GM10266 (cell line): ENCODE results near the gene COX6B2.

Source experiments
- DNase-seq: peaks from one replicate; pipeline ENCODE4 v3.0.0; 2012; ENCODE audit errors: extremely low spot score
- TF ChIP-seq, protein P1 (sequence below): IDR thresholded peaks from 2 replicates; pipeline ENCODE4 v1.5.1; 2012; ENCODE audit warnings: mild to moderate bottlenecking, low read depth; ENCODE audit not compliant: control insufficient read depth, insufficient read depth; ENCODE audit errors: missing control alignments

The COX6B2 gene

DNA sequence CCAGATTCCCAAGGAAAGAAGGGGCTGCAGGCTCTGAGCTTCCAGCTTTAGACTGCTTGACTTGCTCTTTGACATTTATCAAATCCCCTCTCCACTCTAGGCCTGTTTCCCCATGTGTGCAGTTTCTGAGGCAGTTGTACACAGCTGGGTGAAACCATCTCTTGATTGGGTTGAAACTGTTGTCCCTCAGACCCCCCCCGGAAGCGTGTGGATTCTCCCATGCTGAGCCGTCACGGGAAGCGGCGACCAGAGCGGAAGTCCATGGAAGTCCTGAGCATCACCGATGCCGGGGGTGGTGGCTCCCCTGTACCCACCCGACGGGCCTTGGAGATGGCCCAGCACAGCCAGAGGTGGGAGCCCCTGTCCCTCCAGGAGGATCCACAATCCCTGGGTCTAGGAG, 51.0 kb downstream of the COX6B2 start:
- DNase-seq, result no peak
- TF ChIP-seq, protein P1, sequence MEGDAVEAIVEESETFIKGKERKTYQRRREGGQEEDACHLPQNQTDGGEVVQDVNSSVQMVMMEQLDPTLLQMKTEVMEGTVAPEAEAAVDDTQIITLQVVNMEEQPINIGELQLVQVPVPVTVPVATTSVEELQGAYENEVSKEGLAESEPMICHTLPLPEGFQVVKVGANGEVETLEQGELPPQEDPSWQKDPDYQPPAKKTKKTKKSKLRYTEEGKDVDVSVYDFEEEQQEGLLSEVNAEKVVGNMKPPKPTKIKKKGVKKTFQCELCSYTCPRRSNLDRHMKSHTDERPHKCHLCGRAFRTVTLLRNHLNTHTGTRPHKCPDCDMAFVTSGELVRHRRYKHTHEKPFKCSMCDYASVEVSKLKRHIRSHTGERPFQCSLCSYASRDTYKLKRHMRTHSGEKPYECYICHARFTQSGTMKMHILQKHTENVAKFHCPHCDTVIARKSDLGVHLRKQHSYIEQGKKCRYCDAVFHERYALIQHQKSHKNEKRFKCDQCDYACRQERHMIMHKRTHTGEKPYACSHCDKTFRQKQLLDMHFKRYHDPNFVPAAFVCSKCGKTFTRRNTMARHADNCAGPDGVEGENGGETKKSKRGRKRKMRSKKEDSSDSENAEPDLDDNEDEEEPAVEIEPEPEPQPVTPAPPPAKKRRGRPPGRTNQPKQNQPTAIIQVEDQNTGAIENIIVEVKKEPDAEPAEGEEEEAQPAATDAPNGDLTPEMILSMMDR, result no peak

DNA sequence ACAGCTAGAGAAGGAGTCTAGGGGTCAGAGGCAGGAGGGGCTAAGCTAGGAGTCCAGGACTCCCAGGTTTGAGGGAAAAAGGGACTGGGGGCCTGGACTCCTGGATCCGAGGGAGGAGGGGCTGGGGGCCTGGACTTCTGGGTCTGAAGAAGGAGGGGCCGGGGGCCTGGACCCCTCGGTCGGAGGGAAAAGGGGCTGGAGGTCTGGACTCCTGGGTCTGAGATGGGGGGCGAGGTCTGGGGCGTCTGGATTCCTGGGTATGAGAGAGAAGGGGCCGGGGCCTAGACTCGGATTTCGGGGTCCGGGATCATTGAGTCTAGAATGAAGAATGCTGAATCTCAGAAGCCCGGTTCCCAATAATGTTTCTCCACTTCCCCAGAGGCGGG, 52.2 kb downstream of the COX6B2 start:
- TF ChIP-seq, protein P1, result no peak
- DNase-seq, result no peak

DNA sequence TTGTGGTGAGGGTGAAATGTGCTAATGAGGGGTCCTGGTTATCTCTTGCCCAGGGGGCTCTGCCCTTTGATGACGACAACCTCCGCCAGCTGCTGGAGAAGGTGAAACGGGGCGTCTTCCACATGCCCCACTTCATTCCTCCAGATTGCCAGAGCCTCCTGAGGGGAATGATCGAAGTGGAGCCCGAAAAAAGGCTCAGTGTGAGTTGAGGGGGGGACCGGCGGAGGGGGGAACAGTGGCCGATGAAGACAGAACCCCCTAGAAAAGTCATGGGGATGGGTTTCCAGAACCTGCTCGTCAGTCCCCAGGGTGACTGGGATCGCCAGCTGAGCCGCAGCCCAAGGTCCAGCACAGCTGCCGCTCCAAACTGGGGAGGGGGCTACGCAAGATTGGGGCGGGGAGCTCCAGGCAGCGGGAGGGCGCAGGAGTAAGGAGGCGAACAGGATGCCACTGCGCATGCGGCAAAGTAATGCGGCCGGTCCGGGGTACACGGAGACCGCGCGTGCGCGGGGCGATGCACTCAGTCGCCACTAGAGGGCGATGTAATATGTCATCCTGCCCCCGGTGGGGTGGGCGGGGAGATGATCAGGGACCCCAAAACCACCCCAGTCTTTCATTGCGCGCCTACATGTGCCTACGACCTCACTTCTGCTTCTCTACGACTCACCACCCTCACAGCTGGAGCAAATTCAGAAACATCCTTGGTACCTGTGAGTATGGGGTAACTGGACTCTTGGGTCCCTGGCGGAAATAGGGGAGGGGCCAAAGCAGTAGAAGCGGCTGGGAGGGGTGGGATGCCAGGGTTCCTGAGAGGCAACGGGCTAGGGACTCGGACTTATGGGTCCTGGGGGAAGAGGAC, 52.8 kb downstream of the COX6B2 start:
- DNase-seq, result peak; percentile 98
- TF ChIP-seq, protein P1, result peak; percentile 85

DNA sequence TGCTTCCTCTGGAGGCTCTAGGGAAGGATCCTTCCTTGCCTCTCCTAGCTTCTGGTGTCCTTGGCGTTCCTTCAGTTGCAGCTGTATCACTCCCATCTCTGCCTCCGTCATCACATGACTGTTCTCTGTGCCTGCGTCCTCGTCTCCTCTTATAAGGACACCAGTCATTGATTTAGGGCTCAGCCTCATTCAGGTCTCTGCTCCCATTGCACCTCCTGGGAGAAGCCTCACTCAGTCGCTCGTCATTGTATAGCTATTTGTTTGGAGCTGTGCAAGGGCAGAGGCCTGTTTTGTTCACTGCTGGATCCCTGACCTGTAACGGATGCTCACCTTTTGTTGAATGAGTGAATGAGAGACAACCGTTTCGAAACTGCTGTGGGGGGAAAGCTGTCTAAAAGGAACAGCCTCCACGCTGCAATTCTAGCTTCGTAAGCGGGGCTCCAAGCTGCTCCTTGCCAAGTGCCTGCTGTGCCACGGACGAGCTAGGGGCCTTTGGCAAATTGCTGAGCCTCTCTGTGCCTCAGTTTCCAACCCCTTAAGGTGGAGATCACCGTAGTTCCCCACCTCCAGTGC, 53.5 kb downstream of the COX6B2 start:
- DNase-seq, result no peak
- TF ChIP-seq, protein P1, result no peak

DNA sequence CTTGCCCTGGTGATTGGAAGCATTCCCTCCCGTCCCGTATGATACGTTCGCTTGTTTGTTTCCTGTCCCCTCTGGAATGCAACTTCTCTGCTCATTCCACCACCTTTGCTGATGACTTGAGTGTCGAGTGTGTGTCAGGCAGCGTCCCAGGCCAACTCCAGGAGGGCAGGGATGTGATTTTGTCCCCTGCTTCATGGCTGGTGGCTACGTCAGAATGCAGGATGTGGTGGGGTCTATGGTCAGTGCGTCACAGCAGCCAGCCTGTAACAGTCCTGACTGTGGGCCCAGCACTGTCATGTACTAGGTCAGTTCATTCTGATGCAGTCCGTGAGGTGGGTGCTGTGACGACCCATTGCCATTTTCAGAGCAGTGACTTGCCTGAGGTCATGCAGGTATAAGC, 54.5 kb downstream of the COX6B2 start:
- TF ChIP-seq, protein P1, result no peak
- no peak for DNase-seq
